ENCODE measurements around the gene MALRD1.

Gene MALRD1

GRCh38 chr10:19111501-19112267 is 63.1 kb downstream of the MALRD1 start:
- DNase-seq (ENCODE audit: low read depth): no peak

DNA sequence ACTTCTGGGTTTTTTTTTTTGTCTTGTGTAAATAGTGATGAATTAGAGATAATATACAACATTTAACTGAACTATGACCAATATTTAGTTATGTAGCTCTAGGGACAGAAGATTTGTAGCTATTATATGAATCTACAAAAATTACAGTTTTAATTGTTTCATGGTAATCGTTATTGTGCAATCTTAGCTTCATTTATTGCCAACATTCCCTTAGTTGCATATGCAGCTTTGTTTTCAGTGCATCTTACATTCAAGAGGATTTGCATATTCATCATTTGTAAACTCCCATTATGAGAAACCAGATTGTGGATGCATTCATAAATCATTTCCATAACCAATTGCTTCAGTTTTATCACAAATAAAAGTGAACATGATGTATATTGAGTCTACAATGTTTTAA is 68.8 kb downstream of the MALRD1 start:
- no peak for DNase-seq (ENCODE audit: low read depth)

- DNase-seq (ENCODE audit: low read depth): no peak
These were observed 70.6 kb downstream of the MALRD1 start for GRCh38 chr10:19119191-19119590.

DNA sequence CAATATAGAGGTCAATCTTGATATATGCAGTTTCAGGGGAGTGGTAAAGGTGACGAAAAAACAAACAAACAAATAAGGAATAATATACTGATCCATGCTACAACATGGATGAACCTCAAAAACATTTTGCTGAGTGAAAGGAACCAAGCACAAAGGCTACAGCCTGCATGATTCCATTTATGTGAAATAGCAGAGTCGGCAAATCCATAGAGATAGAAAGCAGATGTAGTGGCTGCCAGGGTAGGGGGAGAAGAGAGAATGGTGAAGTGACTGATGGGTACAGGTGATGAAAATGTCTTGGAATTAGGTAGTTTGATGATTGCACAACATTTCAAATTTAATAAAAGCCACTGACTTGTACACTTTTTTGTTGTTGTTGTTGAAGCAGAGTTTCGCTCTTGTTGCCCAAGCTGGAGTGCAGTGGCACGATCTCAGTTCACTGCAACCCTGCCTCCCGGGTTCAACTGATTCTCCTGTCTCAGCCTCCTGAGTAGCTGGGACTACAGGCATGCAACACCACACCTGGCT is 71.8 kb downstream of the MALRD1 start:
- DNase-seq (ENCODE audit: low read depth): no peak

- DNase-seq (ENCODE audit: low read depth): no peak
These were observed 85.4 kb downstream of the MALRD1 start for GRCh38 chr10:19133992-19134391.

- no peak for DNase-seq (ENCODE audit: low read depth)
These were observed 94.4 kb downstream of the MALRD1 start for GRCh38 chr10:19142967-19143366.

GRCh38 chr10:19144206-19144605 is 95.6 kb downstream of the MALRD1 start:
- no peak for DNase-seq (ENCODE audit: low read depth)

DNA sequence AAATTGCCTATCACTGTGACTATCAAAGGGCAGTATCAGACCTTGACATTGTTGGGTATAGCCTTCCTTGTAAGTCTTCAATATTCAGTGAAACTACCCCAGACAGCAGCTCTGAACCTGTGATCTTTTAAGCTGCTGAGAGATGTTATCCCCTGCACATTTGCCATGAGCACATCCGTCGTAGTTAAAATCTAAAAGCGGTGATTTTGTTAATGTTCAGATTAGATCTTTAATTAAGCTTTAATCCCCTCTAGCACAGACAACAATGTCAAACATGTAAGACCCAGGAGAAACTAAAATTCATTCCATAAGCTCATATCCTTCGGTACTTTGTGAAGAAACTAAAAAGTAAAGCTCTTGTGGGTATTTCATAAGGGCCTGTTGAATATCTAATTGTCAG is 105.8 kb downstream of the MALRD1 start:
- DNase-seq (ENCODE audit: low read depth): no peak

- no peak for DNase-seq (ENCODE audit: low read depth)
These were observed 109.8 kb downstream of the MALRD1 start for GRCh38 chr10:19158358-19158757.

DNA sequence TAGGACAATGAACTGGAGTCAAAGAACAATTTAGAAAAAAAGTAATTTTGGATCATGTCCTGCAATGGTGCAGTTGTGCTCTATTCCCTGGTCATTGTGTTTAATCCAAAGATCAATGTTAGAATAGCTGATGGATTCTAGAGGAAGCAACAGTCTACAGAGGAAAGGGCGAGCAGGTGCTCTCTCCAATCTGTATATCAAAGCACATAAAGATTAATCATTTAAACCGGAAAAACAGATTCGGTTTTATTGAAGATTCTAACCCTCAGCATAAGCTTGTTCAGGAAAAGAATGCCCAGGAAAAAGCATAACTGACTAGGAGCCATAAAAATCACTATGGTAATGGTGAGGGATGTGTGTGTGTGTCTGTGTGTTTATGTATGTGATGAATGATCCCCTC is 110.3 kb downstream of the MALRD1 start:
- DNase-seq (ENCODE audit: low read depth): no peak

GRCh38 chr10:19164461-19164860 is 115.9 kb downstream of the MALRD1 start:
- no peak for DNase-seq (ENCODE audit: low read depth)

- no peak for DNase-seq (ENCODE audit: low read depth)
These were observed 120.0 kb downstream of the MALRD1 start for GRCh38 chr10:19168584-19168983.

- DNase-seq (ENCODE audit: low read depth): no peak
These were observed 120.4 kb downstream of the MALRD1 start for GRCh38 chr10:19169041-19169440.

DNA sequence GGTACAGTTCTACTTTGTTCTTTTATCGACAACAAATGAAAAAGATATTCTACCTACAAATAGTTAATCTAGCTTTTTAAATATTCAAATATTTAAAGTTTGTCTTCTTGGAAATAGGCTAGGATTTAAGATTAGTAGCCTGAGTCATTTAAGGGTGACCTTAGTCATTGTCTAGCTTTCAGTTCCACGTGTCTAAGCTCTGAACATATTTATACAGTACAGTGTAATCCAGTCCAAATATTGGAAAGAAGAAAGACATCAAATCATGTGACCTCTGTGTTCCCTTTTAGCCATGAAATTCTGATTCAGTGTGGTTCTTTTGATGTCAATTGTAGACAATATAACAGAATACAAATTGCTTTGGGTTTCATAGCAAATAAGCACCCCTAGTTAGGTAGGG is 121.1 kb downstream of the MALRD1 start:
- DNase-seq (ENCODE audit: low read depth): no peak

- DNase-seq (ENCODE audit: low read depth): no peak
These were observed 130.1 kb downstream of the MALRD1 start for GRCh38 chr10:19178675-19179074.

GRCh38 chr10:19184891-19185290 is 136.3 kb downstream of the MALRD1 start:
- no peak for DNase-seq (ENCODE audit: low read depth)

GRCh38 chr10:19194866-19195265 is 146.3 kb downstream of the MALRD1 start:
- no peak for DNase-seq (ENCODE audit: low read depth)

GRCh38 chr10:19195698-19196097 is 147.1 kb downstream of the MALRD1 start:
- DNase-seq (ENCODE audit: low read depth): no peak

DNA sequence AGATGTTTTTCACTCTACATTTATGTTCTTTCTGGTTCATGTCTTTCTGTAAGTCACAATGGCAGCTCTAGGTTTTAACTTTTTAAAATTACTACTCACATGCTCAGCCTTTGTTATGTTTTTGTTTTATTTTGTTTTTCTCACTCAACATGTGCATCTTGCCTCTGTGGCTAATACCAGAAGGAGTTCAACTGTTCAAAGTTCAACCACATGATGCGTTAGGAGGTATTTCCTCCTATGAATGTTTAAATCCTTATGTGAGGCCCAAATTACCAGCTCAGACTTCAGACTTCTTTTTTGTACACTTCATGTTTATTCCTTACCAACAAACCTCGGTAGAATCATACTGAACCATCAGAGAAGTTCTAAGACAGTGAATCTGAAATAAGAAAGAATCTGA is 151.6 kb downstream of the MALRD1 start:
- no peak for DNase-seq (ENCODE audit: low read depth)

DNA sequence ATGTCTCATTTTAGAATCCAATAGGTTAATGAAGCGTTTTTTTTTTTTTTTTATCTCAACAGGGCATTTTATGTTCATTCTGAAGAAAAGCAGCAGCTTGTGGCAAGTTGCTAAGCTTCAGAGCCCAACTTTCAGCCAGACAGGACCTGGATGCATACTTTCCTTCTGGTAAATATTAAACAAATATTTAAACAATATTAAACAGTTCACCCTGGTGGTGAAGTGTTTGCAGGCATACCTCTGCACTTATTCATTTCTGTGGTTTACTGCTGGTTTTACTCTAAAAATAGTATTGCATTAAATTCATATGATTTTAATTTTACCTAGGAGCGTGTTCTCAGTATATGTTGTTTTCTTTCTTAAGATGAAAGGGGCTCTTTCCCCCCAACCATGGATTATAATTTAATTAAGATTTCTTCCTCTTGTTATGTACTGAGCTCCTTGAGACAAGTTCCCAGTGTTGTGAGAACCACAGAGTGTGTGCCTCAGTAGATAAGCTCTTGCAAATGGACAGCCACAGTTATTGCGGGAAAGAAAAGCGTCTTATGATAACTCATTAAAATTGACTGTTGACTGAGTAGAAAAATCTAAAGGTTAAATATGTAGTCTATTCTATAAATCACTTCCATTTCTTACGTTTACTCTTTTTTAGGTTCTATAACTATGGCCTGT is 155.8 kb downstream of the MALRD1 start:
- DNase-seq (ENCODE audit: low read depth): no peak

GRCh38 chr10:19209319-19209718 is 160.7 kb downstream of the MALRD1 start:
- DNase-seq (ENCODE audit: low read depth): no peak

DNA sequence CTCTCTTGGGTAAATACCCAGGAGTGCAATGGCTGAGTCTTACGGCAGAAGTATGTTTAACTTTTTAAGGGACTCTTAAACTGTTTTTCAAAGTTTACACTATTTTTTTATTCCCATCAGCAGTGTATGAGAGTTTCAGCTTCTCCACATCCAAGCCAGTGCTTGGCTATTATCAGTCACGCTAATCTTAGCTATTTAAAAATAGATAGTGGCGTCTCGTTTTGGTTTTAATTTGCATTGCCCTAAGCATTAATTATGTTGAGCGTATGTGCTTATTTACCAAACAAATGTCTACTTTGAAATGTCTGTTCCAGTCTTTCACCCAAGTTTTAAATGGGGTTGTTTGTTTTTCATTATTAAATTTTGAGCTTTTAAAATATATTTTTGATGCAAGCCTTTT is 164.0 kb downstream of the MALRD1 start:
- no peak for DNase-seq (ENCODE audit: low read depth)

- DNase-seq (ENCODE audit: low read depth): no peak
These were observed 172.6 kb downstream of the MALRD1 start for GRCh38 chr10:19221216-19221615.

- no peak for DNase-seq (ENCODE audit: low read depth)
These were observed 177.4 kb downstream of the MALRD1 start for GRCh38 chr10:19226025-19226424.

All from fibroblast of the conjunctiva (primary cell).